ENCODE results near the gene MCM8. TPM values are rescaled to one million over a fixed set of nuclear protein-coding genes. Genes with fewer than 3 reads are reported as not detected.

Gene MCM8
- polyA plus RNA-seq, 1 experiment = 2.8 TPM

DNA sequence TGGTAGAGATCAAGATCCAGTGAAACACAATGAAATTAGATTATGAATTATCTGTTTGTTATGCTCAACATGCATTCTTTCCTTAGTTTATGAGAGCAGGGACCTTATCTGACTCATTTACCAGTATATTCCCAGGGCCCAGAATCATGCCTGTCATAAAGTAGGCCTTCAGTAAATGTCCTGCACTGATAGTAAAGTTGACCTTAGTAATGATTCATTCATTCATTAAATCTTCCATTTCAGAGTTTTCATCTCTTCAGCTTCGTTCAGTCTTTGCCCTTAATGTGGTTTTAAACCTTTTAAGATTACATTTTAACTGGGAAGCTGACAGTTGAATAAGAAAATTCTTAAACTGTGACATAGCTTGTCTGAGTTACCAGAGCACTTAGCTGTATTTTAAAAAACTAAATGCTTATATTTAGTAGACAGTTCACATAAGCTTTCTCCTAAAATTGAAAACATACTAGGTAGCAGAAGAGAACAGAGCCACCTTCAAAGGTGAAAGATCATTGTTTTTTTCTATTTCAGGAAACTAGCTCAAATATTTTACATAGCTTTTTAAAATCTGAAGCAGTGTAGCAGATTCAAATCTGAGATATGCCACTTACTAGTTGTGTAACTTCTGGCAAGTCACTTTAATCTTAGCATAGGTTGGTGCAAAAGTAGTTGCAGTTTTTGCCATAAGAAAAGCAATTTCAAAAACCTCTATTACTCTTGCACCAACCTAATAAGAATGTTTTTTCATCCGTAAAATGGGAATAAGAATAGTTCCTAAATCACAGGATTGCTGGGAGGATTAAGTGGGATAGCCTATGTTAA is 41.4 kb downstream of the MCM8 start:
- no peak for DNase-seq (ENCODE audit: low read depth, low spot score)
- no peaks in the 10 kb centered on the region for H3K27me3 ChIP-seq (ENCODE audit: control insufficient read depth, insufficient read depth, low read length)
- ChIA-PET POLR2A (no interaction called here), CTCF (interaction anchor here (0.7 to 2.1 kb wide), 4 partner anchors 11 to 463 kb away, joined by 3 to 8 read pairs (median 4); no protein-coding TSS in a partner anchor)
- H3K27ac ChIP-seq (ENCODE audit: low read depth, low read length) = no peak overlapping the region
- H3K9me3 ChIP-seq (ENCODE audit: control insufficient read depth, insufficient read depth, low read length) = no peaks in the 10 kb centered on the region
- TF ChIP-seq, protein P1, sequence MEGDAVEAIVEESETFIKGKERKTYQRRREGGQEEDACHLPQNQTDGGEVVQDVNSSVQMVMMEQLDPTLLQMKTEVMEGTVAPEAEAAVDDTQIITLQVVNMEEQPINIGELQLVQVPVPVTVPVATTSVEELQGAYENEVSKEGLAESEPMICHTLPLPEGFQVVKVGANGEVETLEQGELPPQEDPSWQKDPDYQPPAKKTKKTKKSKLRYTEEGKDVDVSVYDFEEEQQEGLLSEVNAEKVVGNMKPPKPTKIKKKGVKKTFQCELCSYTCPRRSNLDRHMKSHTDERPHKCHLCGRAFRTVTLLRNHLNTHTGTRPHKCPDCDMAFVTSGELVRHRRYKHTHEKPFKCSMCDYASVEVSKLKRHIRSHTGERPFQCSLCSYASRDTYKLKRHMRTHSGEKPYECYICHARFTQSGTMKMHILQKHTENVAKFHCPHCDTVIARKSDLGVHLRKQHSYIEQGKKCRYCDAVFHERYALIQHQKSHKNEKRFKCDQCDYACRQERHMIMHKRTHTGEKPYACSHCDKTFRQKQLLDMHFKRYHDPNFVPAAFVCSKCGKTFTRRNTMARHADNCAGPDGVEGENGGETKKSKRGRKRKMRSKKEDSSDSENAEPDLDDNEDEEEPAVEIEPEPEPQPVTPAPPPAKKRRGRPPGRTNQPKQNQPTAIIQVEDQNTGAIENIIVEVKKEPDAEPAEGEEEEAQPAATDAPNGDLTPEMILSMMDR (IDR thresholded peaks at IDR 0.05; ENCODE audit: low read depth, low read length) = no peak
- no peak overlapping the region for H3K4me3 ChIP-seq (ENCODE audit: low read depth, low read length)

DNA sequence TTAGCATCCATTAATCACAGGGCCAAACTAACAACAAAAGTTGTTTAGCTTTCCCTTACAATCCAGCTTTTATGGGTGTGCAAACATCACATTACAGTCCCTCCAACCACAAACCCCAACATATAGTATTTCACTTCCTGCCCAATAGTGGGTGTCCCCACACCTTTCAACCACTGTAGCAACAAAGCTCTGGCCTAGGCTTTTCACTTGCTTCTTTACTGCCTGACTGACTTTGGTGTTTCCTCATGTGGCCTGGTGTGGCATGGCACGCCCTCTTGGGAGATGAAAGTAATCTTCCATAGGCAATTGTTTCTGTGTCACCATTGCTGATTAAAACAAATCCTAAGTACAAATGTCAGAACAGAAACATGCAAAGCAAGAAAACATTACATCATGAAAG is 46.3 kb downstream of the MCM8 start:
- TF ChIP-seq, protein P1 (IDR thresholded peaks at IDR 0.05; ENCODE audit: low read depth, low read length) = no peak
- H3K9me3 ChIP-seq (ENCODE audit: control insufficient read depth, insufficient read depth, low read length) = no peaks in the 10 kb centered on the region
- no peak overlapping the region for H3K4me3 ChIP-seq (ENCODE audit: low read depth, low read length)
- no peak overlapping the region for H3K27ac ChIP-seq (ENCODE audit: low read depth, low read length)
- no peak for DNase-seq (ENCODE audit: low read depth, low spot score)
- ChIA-PET POLR2A (no interaction called here), CTCF (interaction anchor here (0.7 kb wide), 1 partner anchor 427 kb away, joined by 4 read pairs; no protein-coding TSS in a partner anchor)
- no peaks in the 10 kb centered on the region for H3K27me3 ChIP-seq (ENCODE audit: control insufficient read depth, insufficient read depth, low read length)

DNA sequence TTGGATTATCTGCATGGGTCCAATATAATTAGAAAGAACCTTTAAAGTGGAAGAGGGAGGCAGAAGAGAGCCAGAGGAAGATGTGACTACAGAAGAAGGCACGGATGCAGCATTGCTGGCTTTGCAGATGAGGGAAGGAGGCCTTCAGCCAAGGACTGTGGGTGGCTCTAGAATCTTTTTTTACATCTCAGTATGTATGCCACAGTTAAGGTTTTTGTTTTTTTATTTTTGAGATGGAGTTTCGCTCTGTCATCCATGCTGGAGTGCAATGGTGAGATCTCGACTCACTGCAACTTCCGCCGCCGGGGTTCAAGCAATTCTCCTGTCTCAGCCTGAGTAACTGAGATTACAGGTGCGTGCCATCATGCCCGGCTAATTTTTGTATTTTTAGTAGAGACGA is 49.3 kb downstream of the MCM8 start:
- DNase-seq (ENCODE audit: low read depth, low spot score) = no peak
- TF ChIP-seq, protein P1 (IDR thresholded peaks at IDR 0.05; ENCODE audit: low read depth, low read length) = no peak
- Histone ChIP-seq H3K9me3 (ENCODE audit: control insufficient read depth, insufficient read depth, low read length) (no peaks in the 10 kb centered on the region), H3K27ac (ENCODE audit: low read depth, low read length) (no peak overlapping the region), H3K27me3 (ENCODE audit: control insufficient read depth, insufficient read depth, low read length) (no peaks in the 10 kb centered on the region), H3K4me3 (ENCODE audit: low read depth, low read length) (no peak overlapping the region)
- POLR2A ChIA-PET = interaction anchor here (0.6 kb wide), 1 partner anchor 164 kb away, joined by 5 read pairs; no protein-coding TSS in a partner anchor
- CTCF ChIA-PET = no interaction called here

DNA sequence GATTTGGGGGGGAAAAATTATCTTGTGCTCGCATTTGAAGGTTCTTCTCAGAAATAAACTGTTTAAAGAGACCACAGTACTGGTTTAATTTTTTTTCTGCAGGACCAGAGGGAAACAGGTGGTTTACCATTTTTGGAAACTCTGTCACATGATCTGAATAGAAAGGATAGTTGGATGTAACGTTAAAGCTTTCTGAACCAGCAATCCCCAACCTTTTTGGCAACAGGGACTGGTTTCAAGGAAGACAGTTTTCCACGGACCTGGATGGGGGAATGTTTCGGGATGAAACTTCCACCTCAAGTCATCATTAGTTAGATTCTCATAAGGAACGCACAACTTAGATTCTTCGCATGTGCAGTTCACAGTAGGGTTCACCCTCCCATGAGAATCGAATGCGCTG is 50.4 kb downstream of the MCM8 start:
- TF ChIP-seq, protein P1 (IDR thresholded peaks at IDR 0.05; ENCODE audit: low read depth, low read length) = no peak
- ChIA-PET POLR2A (no interaction called here), CTCF (interaction anchor here (1.4 to 2.2 kb wide), 2 partner anchors 444 to 471 kb away, joined by 4 to 6 read pairs; no protein-coding TSS in a partner anchor)
- Histone ChIP-seq H3K4me3 (ENCODE audit: low read depth, low read length) (no peak overlapping the region), H3K27me3 (ENCODE audit: control insufficient read depth, insufficient read depth, low read length) (no peaks in the 10 kb centered on the region), H3K27ac (ENCODE audit: low read depth, low read length) (no peak overlapping the region), H3K9me3 (ENCODE audit: control insufficient read depth, insufficient read depth, low read length) (no peaks in the 10 kb centered on the region)
- DNase-seq (ENCODE audit: low read depth, low spot score) = no peak

DNA sequence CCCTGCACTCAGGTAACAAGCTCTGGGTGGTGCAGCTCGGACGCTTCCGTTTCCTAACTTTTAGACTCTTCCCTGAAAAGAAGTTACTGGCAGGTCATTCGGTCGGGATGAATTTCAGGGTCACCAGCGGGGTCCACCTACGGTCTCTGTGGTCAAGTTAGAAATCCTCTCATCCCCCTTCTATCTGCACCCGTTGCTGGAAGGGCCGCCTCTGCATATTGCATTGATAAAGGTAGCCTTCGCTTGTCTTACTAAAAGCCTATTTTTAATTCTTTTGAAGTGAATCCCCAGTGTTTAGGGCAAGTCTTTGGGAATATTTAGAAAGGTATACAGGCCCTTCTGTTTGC is 56.1 kb downstream of the MCM8 start:
- TF ChIP-seq, protein P1 (IDR thresholded peaks at IDR 0.05; ENCODE audit: low read depth, low read length) = no peak
- no peak for DNase-seq (ENCODE audit: low read depth, low spot score)
- CTCF ChIA-PET = interaction anchor here (0.6 to 2.3 kb wide), 2 partner anchors 71 to 477 kb away, joined by 5 to 7 read pairs; no protein-coding TSS in a partner anchor
- peak overlapping the region; percentile 80 for H3K4me3 ChIP-seq (ENCODE audit: low read depth, low read length)
- no peaks in the 10 kb centered on the region for H3K9me3 ChIP-seq (ENCODE audit: control insufficient read depth, insufficient read depth, low read length)
- POLR2A ChIA-PET = interaction anchor here (0.6 kb wide), 1 partner anchor 31 kb away, joined by 5 read pairs; no protein-coding TSS in a partner anchor
- H3K27ac ChIP-seq (ENCODE audit: low read depth, low read length) = no peak overlapping the region
- no peaks in the 10 kb centered on the region for H3K27me3 ChIP-seq (ENCODE audit: control insufficient read depth, insufficient read depth, low read length)
